H1 (cell line): ENCODE measurements around the gene PLXNB1.

ENCODE experiments used
- CBX5 ChIP-seq: fragments of 300-800, 300-1000 bp; sonication (generic); IDR thresholded peaks from 2 replicates; pipeline ENCODE4 v1.7.1; 2016; ENCODE audit warnings: antibody characterized with exemption, low read length, low read depth
- CHD1 ChIP-seq: IDR thresholded peaks from 2 replicates; pipeline ENCODE4 v1.6.1; 2012; ENCODE audit warnings: low read depth, low read length, improper control_type of control experiment
- EGR1 ChIP-seq: IDR thresholded peaks from 2 replicates; pipeline ENCODE4 v1.6.1; 2011; ENCODE audit warnings: low read depth, low read length, borderline replicate concordance
- EZH2 ChIP-seq: fragments of 200-600 bp; sonication (generic); IDR thresholded peaks from 2 replicates; pipeline ENCODE4 v1.7.1; 2012; ENCODE audit warnings: low read depth, mild to moderate bottlenecking, moderate library complexity, low read length, inconsistent platforms; ENCODE audit not compliant: severe bottlenecking
- HDAC6 ChIP-seq: IDR thresholded peaks from one replicate; pipeline ENCODE4 v1.7.1; 2012; ENCODE audit warnings: low read depth, mild to moderate bottlenecking, inconsistent platforms, low read length, moderate library complexity
- JUN ChIP-seq: IDR thresholded peaks from 2 replicates; pipeline ENCODE4 v1.6.1; 2011; ENCODE audit warnings: low read depth, mild to moderate bottlenecking, improper control_type of control experiment, low read length
- JUND ChIP-seq: IDR thresholded peaks from 2 replicates; pipeline ENCODE4 v1.6.1; 2011; ENCODE audit warnings: mild to moderate bottlenecking, improper control_type of control experiment, low read length
- NANOG ChIP-seq: IDR thresholded peaks from 2 replicates; pipeline ENCODE4 v1.6.1; 2011; ENCODE audit warnings: low read length, low read depth, mild to moderate bottlenecking, inconsistent platforms; ENCODE audit not compliant: insufficient read depth, poor library complexity, severe bottlenecking
- POLR2A ChIP-seq, 2 experiments: IDR thresholded peaks; 1 replicate in 1 of 2; 2 replicates in 1 of 2; pipeline ENCODE4 v1.6.1; 2011; ENCODE audit warnings: low read depth in 2 of 2, low read length in 2 of 2, mild to moderate bottlenecking in 2 of 2; ENCODE audit errors: control extremely low read depth in 1 of 2
- SAP30 ChIP-seq: fragments of 300-600 bp; sonication (generic); IDR thresholded peaks from 2 replicates; pipeline ENCODE4 v1.7.1; 2012; ENCODE audit warnings: low read length, moderate library complexity, mild to moderate bottlenecking, inconsistent platforms; ENCODE audit not compliant: insufficient read depth, insufficient replicate concordance
- SIN3A ChIP-seq, 2 experiments: IDR thresholded peaks in 1 of 2; conservative IDR thresholded peaks in 1 of 2; 2 replicates each; pipeline ENCODE4 v1.6.1; 2011 to 2012; ENCODE audit warnings: low read length in 2 of 2, improper control_type of control experiment in 1 of 2, low read depth in 1 of 2, mild to moderate bottlenecking in 1 of 2
- SIX5 ChIP-seq: IDR thresholded peaks from 2 replicates; pipeline ENCODE4 v1.6.1; 2011; ENCODE audit warnings: mild to moderate bottlenecking, low read depth, low read length
- ZNF274 ChIP-seq: IDR thresholded peaks from 2 replicates; pipeline ENCODE4 v1.7.0; 2012; ENCODE audit warnings: low read length, borderline replicate concordance; ENCODE audit errors: extremely low read depth
- TF ChIP-seq, protein P1 (sequence below), 3 experiments: IDR thresholded peaks; 1 replicate in 2 of 3; 2 replicates in 1 of 3; pipeline versions ENCODE4 v1.5.1 to v1.6.1; 2011; ENCODE audit warnings: low read length in 3 of 3, mild to moderate bottlenecking in 3 of 3, inconsistent platforms in 2 of 3, low read depth in 1 of 3, moderate library complexity in 1 of 3; ENCODE audit not compliant: insufficient read depth in 1 of 3; ENCODE audit errors: control extremely low read depth in 1 of 3

DNA sequence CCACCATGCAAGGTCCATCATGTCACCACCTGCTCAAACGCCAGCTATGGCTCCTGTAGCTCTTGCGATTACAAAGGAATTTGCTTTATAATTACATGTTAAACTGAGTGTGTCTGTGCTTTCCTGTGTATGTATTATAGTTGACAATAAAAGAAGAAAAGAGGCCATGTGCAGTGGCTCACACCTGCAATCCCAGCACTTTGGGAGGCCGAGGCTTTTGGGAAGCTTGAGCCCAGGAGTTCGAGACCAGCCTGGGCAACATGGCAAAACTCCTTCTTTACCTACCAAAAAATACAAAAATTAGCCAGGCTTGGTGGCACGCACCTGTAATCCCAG is 43.7 kb upstream of the PLXNB1 start:
- TF ChIP-seq, protein P1, sequence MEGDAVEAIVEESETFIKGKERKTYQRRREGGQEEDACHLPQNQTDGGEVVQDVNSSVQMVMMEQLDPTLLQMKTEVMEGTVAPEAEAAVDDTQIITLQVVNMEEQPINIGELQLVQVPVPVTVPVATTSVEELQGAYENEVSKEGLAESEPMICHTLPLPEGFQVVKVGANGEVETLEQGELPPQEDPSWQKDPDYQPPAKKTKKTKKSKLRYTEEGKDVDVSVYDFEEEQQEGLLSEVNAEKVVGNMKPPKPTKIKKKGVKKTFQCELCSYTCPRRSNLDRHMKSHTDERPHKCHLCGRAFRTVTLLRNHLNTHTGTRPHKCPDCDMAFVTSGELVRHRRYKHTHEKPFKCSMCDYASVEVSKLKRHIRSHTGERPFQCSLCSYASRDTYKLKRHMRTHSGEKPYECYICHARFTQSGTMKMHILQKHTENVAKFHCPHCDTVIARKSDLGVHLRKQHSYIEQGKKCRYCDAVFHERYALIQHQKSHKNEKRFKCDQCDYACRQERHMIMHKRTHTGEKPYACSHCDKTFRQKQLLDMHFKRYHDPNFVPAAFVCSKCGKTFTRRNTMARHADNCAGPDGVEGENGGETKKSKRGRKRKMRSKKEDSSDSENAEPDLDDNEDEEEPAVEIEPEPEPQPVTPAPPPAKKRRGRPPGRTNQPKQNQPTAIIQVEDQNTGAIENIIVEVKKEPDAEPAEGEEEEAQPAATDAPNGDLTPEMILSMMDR (IDR thresholded peaks at IDR 0.05; ENCODE audit: control extremely low read depth in 1 of 3, insufficient read depth in 1 of 3, low read depth in 1 of 3, low read length in 3 of 3) = no peak
- TF ChIP-seq CHD1 = no peak
- no peak for TF ChIP-seq POLR2A (IDR thresholded peaks at IDR 0.05; ENCODE audit: control extremely low read depth in 1 of 2, low read depth in 2 of 2, low read length in 2 of 2)
- TF ChIP-seq JUND = no peak
- no peak for TF ChIP-seq NANOG
- no peak for TF ChIP-seq HDAC6
- no peak for TF ChIP-seq EZH2
- no peak for TF ChIP-seq ZNF274
- TF ChIP-seq EGR1 = no peak
- no peak for TF ChIP-seq CBX5
- no peak for TF ChIP-seq JUN
- no peak for TF ChIP-seq SIX5
- TF ChIP-seq SIN3A (conservative IDR thresholded peaks at IDR 0.05 in 1 of 2, IDR thresholded peaks at IDR 0.05 in 1 of 2; ENCODE audit: low read depth in 1 of 2, low read length in 2 of 2) = no peak; a peak in 1 of 4 replicates
- TF ChIP-seq SAP30 = no peak
